Measurements from ENCODE around the gene GAB2. TPM values are rescaled to one million over a fixed set of nuclear protein-coding genes. Genes with fewer than 3 reads are reported as not detected.

Gene GAB2
- total and polyA plus RNA-seq, 9 donors = 30.9 to 64.6 (median 42.9) TPM

GRCh38 chr11:78170874-78171549 is 246.6 kb downstream of the GAB2 start:
- peak overlapping the region in 1 of 2 donors; percentile 75 for H3K27ac ChIP-seq
- no peaks in the 10 kb centered on the region for H3K9me3 ChIP-seq
- H3K36me3 ChIP-seq = no peaks in the 10 kb centered on the region
- 73 to 76% (median 74%) methylated on average over 7 of the region's 7 CpGs for WGBS, 3 donors
- intact Hi-C loops (cut with DNase I) = no loop called here
- no peak overlapping the region for H3K4me3 ChIP-seq
- no peak for DNase-seq
- H3K27me3 ChIP-seq = no peaks in the 10 kb centered on the region
- peaks cover 32% of the 10 kb centered on the region for H3K4me1 ChIP-seq (ENCODE audit: insufficient read depth)
- TF ChIP-seq CTCF (IDR thresholded peaks at IDR 0.05) (no peak), EP300 (IDR thresholded peaks at IDR 0.05) (no peak), POLR2A (IDR thresholded peaks at IDR 0.05) (no peak)

GRCh38 chr11:78170413-78170812 is 247.2 kb downstream of the GAB2 start:
- Histone ChIP-seq H3K27ac (peak overlapping the region in 1 of 2 donors; percentile 75), H3K4me1 (ENCODE audit: insufficient read depth) (peaks cover 32% of the 10 kb centered on the region), H3K4me3 (no peak overlapping the region), H3K27me3 (no peaks in the 10 kb centered on the region), H3K36me3 (no peaks in the 10 kb centered on the region), H3K9me3 (no peaks in the 10 kb centered on the region)
- intact Hi-C loops (cut with DNase I) = no loop called here
- TF ChIP-seq CTCF (IDR thresholded peaks at IDR 0.05) = no peak
- no peak for TF ChIP-seq EP300 (IDR thresholded peaks at IDR 0.05)
- no peak for TF ChIP-seq POLR2A (IDR thresholded peaks at IDR 0.05)
- peak in 1 of 5 donors; percentile 26 for DNase-seq
- WGBS, 3 donors = 90 to 96% (median 92%) methylated on average over 11 of the region's 11 CpGs

- intact Hi-C loops (cut with DNase I) = loop anchor here in 2 of 4 donors (10.0 kb wide), 1 partner anchor 246 kb away; the partner anchor contains the start of gene GAB2 (in 2 of the 2)
- Histone ChIP-seq H3K4me3 (no peak overlapping the region), H3K27ac (peak overlapping the region; percentile 26 to 75), H3K27me3 (no peaks in the 10 kb centered on the region), H3K4me1 (ENCODE audit: insufficient read depth) (peaks cover 35% of the 10 kb centered on the region), H3K9me3 (no peaks in the 10 kb centered on the region), H3K36me3 (no peaks in the 10 kb centered on the region)
- peak; percentile 6 for TF ChIP-seq EP300 (IDR thresholded peaks at IDR 0.05)
- no peak for TF ChIP-seq CTCF (IDR thresholded peaks at IDR 0.05)
- TF ChIP-seq POLR2A (IDR thresholded peaks at IDR 0.05) = no peak
- DNase-seq = peak; percentile 79 to 89 (median 85)
- 36 to 38% (median 37%) methylated on average over 17 of the region's 17 CpGs for WGBS, 3 donors
Observed at GRCh38 chr11:78168539-78169477, 248.8 kb downstream of the GAB2 start.

GRCh38 chr11:78166855-78167469 is 250.7 kb downstream of the GAB2 start:
- Histone ChIP-seq H3K27ac (peak overlapping the region; percentile 73 to 81), H3K4me1 (ENCODE audit: insufficient read depth) (peaks cover 49% of the 10 kb centered on the region), H3K27me3 (no peaks in the 10 kb centered on the region), H3K9me3 (no peaks in the 10 kb centered on the region), H3K4me3 (no peak overlapping the region), H3K36me3 (no peaks in the 10 kb centered on the region)
- TF ChIP-seq CTCF (IDR thresholded peaks at IDR 0.05) (no peak), POLR2A (IDR thresholded peaks at IDR 0.05) (no peak), EP300 (IDR thresholded peaks at IDR 0.05) (no peak)
- intact Hi-C loops (cut with DNase I) = loop anchor here in 2 of 4 donors (10.0 kb wide), 1 partner anchor 248 kb away; the partner anchor contains the start of gene GAB2 (in 2 of the 2)
- peak in 2 of 5 donors; percentile 22 to 24 for DNase-seq
- 45 to 61% (median 54%) methylated on average over 6 of the region's 6 CpGs for WGBS, 3 donors
